Activated B cell treated with CpG ODN at 0.5 μM for 24 hours (primary cell): ENCODE measurements around the gene SMURF2. TPM values are rescaled to one million over a fixed set of nuclear protein-coding genes. Genes with fewer than 3 reads are reported as not detected.
"Not testable (repeated sequence)": the region's sequence is repeated elsewhere in the genome, so short reads cannot be mapped to it uniquely, and the experiment has no call there.

Experiments used
- ATAC-seq: fragments of 200-7000 bp; cut with Tn5 transposase; one replicate; pipeline ENCODE4 v1.10.0; 2021; ENCODE audit warnings: low read depth, mild to moderate bottlenecking, moderate library complexity
- CTCF ChIA-PET: fragments of 350-600 bp; sonication (Branson Sonifier 250); formaldehyde crosslinking; loops from one replicate; lab custom pipeline; 2021; ENCODE audit warnings: antibody characterized with exemption; lab: Charles Lee
- POLR2A ChIA-PET: fragments of 350-600 bp; sonication (Branson Sonifier 250); formaldehyde crosslinking; loops from one replicate; lab custom pipeline; 2021; ENCODE audit warnings: antibody characterized with exemption; lab: Charles Lee
- DNase-seq: peaks from one replicate; pipeline ENCODE4 v3.0.0; 2022
- H3K27ac Mint-ChIP-seq: one replicate; pipeline ENCODE4 v1.8.0; 2020; ENCODE audit warnings: mixed read lengths
- H3K27me3 Mint-ChIP-seq: one replicate; pipeline ENCODE4 v1.8.0; 2021; ENCODE audit warnings: mixed read lengths
- H3K36me3 Mint-ChIP-seq: one replicate; pipeline ENCODE4 v1.8.0; 2021; ENCODE audit warnings: low read depth, mixed read lengths
- H3K4me1 Mint-ChIP-seq: one replicate; pipeline ENCODE4 v1.8.0; 2021; ENCODE audit warnings: mixed read lengths
- H3K4me3 Mint-ChIP-seq: one replicate; pipeline ENCODE4 v1.8.0; 2020; ENCODE audit warnings: mild to moderate bottlenecking, mixed read lengths
- H3K9me3 Mint-ChIP-seq: one replicate; pipeline ENCODE4 v1.8.0; 2020; ENCODE audit warnings: mixed read lengths
- intact Hi-C: fragments of 100-400 bp; cut with micrococcal nuclease; formaldehyde crosslinking; loops from one replicate; pipeline ENCODE4 v1.15.1; 2024
- total RNA-seq: library from RNA; stranded (reverse); gene quantifications from 2 replicates; pipeline ENCODE4 v1.2.3, GENCODE V29; 2022
- TF ChIP-seq, protein P1 (sequence below): fragments of 200-600 bp; IDR thresholded peaks from one replicate; pipeline ENCODE4 v1.8.0; 2022; ENCODE audit warnings: antibody characterized with exemption, mild to moderate bottlenecking

The SMURF2 gene
- total RNA-seq, 1 donor from 2014 or later = 23.0 TPM

DNA sequence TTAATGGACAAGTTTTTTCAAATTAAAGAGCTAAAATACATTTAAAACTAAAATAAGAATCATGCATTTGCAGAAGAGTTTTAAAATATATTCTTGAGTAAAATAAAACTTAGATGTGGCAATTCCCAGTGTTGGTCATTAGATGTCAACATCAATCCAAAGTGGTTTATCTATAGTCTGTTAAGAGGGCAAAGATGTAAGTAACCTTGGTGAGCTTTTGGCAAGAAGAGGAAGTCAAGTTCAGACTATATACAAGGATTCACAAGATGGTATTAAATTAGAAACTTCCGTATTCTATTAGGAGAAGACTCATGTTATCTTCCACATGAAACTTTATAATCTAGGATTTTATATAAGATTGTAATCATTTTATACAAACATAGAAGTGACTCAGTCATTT, 82.2 kb downstream of the SMURF2 start:
- no peak for ATAC-seq
- no peaks in the 10 kb centered on the region for H3K27me3 Mint-ChIP-seq
- POLR2A ChIA-PET = no interaction called here
- intact Hi-C loops = no loop called here
- no peaks in the 10 kb centered on the region for H3K9me3 Mint-ChIP-seq
- no peak for DNase-seq
- H3K4me3 Mint-ChIP-seq = no peak overlapping the region
- TF ChIP-seq, protein P1, sequence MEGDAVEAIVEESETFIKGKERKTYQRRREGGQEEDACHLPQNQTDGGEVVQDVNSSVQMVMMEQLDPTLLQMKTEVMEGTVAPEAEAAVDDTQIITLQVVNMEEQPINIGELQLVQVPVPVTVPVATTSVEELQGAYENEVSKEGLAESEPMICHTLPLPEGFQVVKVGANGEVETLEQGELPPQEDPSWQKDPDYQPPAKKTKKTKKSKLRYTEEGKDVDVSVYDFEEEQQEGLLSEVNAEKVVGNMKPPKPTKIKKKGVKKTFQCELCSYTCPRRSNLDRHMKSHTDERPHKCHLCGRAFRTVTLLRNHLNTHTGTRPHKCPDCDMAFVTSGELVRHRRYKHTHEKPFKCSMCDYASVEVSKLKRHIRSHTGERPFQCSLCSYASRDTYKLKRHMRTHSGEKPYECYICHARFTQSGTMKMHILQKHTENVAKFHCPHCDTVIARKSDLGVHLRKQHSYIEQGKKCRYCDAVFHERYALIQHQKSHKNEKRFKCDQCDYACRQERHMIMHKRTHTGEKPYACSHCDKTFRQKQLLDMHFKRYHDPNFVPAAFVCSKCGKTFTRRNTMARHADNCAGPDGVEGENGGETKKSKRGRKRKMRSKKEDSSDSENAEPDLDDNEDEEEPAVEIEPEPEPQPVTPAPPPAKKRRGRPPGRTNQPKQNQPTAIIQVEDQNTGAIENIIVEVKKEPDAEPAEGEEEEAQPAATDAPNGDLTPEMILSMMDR = no peak
- CTCF ChIA-PET = interaction anchor here (1.2 kb wide), 1 partner anchor 89 kb away, joined by 3 read pairs; no protein-coding TSS in a partner anchor
- H3K4me1 Mint-ChIP-seq = no peaks in the 10 kb centered on the region
- peaks cover 61% of the 10 kb centered on the region for H3K36me3 Mint-ChIP-seq
- no peak overlapping the region for H3K27ac Mint-ChIP-seq

DNA sequence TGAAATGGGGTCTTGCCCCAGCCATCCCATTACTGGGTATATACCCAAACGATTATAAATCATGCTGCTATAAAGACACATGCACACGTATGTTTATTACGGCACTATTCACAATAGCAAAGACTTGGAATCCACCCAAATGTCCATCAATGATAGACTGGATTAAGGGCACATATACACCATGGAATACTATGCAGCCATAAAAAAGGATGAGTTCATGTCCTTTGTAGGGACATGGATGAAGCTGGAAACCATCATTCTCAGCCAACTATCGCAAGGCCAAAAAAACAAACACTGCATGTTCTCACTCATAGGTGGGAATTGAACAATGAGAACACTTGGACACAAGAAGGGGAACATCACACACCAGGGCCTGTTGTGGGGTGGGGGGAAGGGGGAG, 85.1 kb downstream of the SMURF2 start:
- ATAC-seq, H3K27me3 Mint-ChIP-seq, CTCF ChIA-PET: not testable (repeated sequence)

DNA sequence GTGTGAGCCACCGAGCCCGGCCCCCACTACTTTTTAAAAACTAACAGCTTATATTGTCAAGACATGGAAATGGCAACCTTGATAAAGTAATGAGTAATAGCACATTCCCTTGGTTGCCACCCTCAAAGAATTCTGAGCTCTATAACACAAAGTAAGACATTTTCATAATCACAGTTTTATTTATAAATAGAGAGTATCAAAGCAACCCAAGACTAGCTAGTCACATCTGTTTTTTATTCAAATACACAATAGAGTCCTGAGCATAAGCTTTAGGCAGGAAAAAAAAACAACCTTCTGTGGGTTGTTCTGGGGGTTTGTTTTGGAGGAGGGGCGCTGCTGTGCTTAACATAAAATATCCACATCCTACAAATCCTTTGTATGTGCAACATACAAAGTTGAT, 86.7 kb downstream of the SMURF2 start:
- Mint-ChIP-seq H3K4me3 (no peak overlapping the region), H3K27me3 (no peaks in the 10 kb centered on the region), H3K27ac (no peak overlapping the region), H3K4me1 (no peaks in the 10 kb centered on the region), H3K36me3 (peaks cover 42% of the 10 kb centered on the region), H3K9me3 (no peaks in the 10 kb centered on the region)
- DNase-seq = no peak
- intact Hi-C loops = no loop called here
- ChIA-PET CTCF (interaction anchor here (1.2 kb wide), 1 partner anchor 74 kb away, joined by 3 read pairs; no protein-coding TSS in a partner anchor), POLR2A (no interaction called here)
- ATAC-seq = no peak
- TF ChIP-seq, protein P1 = no peak

More for the DNA sequence above, 85.1 kb downstream of the SMURF2 start:
- H3K27ac Mint-ChIP-seq, H3K9me3 Mint-ChIP-seq, DNase-seq, POLR2A ChIA-PET, H3K4me3 Mint-ChIP-seq, H3K4me1 Mint-ChIP-seq, intact Hi-C loops: not testable (repeated sequence)
- peaks cover 48% of the 10 kb centered on the region for H3K36me3 Mint-ChIP-seq

DNA sequence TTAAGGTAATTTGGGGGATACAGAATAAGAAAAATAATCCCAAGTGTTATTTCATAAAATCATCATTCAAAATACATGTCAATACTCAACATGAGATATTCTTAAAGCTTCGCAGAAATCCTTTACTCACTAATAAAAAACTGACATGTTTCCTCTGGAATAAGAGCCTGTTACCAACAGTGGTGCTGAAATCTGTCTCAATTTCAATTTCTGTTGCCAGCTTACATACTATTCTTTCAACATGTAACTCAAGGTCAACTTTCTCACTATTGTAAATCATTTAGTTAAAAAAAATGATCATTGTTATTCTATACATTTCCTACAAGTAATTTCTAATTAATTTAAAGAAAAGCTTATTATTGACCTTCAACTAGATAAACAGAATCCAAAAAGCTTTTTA, 87.5 kb downstream of the SMURF2 start:
- TF ChIP-seq, protein P1 = no peak
- Mint-ChIP-seq H3K4me3 (no peak overlapping the region), H3K9me3 (no peaks in the 10 kb centered on the region), H3K27ac (no peak overlapping the region), H3K27me3 (no peaks in the 10 kb centered on the region), H3K4me1 (no peaks in the 10 kb centered on the region), H3K36me3 (peaks cover 41% of the 10 kb centered on the region)
- no peak for DNase-seq
- ChIA-PET CTCF (interaction anchor here (1.2 kb wide), 1 partner anchor 75 kb away, joined by 3 read pairs; no protein-coding TSS in a partner anchor), POLR2A (no interaction called here)
- intact Hi-C loops = no loop called here
- no peak for ATAC-seq

DNA sequence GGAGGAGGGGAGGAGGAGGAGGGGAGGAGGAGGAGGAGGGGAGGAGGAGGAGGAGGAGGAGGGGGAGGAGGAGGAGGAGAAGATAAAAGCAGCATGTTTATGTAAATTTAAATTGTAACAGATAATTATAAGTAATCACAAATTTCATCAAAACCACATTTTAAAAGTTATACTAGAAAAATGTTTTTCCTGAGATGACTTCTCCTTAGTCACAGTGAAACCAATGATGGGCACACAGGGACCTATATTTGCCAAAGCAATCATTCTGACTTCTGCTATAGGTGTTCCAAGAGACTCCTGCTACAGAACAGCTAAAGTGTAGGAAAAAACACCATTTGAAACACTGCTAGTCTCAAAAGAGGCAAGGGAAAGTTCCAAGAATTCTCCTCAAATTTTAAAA, 88.9 kb downstream of the SMURF2 start:
- TF ChIP-seq, protein P1 = no peak
- intact Hi-C loops = no loop called here
- no peak for DNase-seq
- ChIA-PET CTCF (no interaction called here), POLR2A (no interaction called here)
- no peak for ATAC-seq
- Mint-ChIP-seq H3K27me3 (no peaks in the 10 kb centered on the region), H3K27ac (no peak overlapping the region), H3K4me3 (no peak overlapping the region), H3K36me3 (peaks cover 42% of the 10 kb centered on the region), H3K9me3 (no peaks in the 10 kb centered on the region), H3K4me1 (no peaks in the 10 kb centered on the region)

DNA sequence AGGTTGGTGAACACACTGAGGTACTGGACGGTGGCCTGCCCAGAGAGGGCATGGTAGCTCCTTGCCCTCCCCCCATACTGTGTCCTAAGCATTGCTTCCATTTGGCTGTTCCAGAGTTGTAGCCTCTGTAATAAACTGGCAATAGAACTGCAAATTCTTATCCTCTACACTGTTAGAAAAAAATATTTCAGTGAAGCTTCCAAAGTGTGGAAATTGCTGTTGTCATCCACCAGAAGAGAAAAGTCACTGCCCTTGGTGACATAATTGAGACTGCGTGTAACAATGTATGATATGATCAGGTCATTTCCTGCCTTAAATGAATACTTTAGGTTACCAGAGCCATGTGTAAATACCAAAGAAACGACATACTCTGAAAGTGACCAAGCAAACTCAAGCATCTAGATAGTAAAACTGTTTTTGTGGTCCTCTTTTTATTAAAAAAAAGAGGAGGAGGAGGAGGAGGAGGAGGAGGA, 89.4 kb downstream of the SMURF2 start:
- no peaks in the 10 kb centered on the region for H3K4me1 Mint-ChIP-seq
- ATAC-seq = no peak
- no peak overlapping the region for H3K4me3 Mint-ChIP-seq
- TF ChIP-seq, protein P1 = no peak
- ChIA-PET CTCF (no interaction called here), POLR2A (no interaction called here)
- H3K36me3 Mint-ChIP-seq = peaks cover 38% of the 10 kb centered on the region
- H3K27ac Mint-ChIP-seq = no peak overlapping the region
- DNase-seq = no peak
- intact Hi-C loops = no loop called here
- no peaks in the 10 kb centered on the region for H3K9me3 Mint-ChIP-seq
- no peaks in the 10 kb centered on the region for H3K27me3 Mint-ChIP-seq
